NCI-H82 treated with DMSO at 0.1 percent for 48 hours (cell line): ENCODE results near the gene RPN2.

ENCODE experiments used
- DNase-seq: peaks from one replicate; lab custom pipeline; 2025; ENCODE audit not compliant: unreplicated experiment; lab: John Stamatoyannopoulos, UW

The RPN2 gene

GRCh38 chr20:37262505-37262904 is 83.4 kb downstream of the RPN2 start:
- DNase-seq = no peak

DNA sequence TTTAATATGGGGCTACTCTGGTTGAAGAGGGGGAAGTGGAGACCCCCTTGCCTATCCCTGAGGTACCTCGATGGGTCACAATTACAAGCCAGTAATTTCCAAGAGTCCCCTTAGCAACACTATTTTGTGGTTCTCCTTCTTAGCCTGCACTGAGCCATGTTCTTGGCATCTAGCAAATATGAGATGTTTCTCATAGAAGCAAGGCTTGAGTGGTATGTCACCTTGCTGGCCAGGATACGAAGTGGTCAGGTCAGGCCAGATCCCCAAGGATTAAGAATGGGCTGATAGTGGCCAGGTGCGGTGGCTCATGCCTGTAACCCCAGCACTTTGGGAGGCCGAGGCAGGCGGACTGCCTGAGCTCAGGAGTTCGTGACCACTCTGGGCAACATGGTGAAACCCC is 84.6 kb downstream of the RPN2 start:
- no peak for DNase-seq

GRCh38 chr20:37265152-37265551 is 86.0 kb downstream of the RPN2 start:
- DNase-seq = no peak

DNA sequence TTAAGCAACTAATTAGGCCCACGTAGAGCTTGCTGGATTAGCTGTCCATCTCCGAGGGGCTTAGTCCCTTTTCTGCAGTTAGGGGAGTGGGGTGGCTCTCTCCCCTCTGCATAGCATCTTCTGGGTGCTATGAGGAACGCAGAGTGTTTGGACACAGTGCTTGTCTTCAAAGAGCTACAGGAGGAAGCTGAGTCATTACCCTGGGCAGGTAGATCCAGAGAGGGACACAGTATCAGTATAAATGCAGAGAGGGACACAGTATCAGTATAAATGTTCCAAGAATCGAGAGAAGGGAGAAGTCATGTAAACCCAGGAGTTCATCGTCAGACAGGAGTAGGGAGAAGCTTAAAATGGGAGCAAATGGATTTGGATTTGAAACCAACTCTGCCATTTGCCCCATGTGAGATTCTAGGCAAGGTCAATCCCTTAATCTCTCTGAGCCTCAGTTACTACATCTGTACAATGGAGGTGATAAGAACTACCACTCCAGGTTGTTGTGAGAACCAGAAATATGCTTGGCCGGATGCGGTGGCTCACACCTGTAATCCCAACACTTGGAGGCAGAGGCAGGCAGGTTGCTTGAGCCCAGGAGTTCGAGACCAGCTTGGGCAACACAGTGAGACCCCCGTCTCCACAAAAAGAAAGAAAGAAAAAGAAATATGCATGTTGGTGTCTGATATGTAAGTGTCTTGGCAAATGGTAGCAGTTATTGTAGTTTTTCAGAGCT is 88.0 kb downstream of the RPN2 start:
- no peak for DNase-seq

- no peak for DNase-seq
Observed at GRCh38 chr20:37267667-37268313, 88.7 kb downstream of the RPN2 start.

DNA sequence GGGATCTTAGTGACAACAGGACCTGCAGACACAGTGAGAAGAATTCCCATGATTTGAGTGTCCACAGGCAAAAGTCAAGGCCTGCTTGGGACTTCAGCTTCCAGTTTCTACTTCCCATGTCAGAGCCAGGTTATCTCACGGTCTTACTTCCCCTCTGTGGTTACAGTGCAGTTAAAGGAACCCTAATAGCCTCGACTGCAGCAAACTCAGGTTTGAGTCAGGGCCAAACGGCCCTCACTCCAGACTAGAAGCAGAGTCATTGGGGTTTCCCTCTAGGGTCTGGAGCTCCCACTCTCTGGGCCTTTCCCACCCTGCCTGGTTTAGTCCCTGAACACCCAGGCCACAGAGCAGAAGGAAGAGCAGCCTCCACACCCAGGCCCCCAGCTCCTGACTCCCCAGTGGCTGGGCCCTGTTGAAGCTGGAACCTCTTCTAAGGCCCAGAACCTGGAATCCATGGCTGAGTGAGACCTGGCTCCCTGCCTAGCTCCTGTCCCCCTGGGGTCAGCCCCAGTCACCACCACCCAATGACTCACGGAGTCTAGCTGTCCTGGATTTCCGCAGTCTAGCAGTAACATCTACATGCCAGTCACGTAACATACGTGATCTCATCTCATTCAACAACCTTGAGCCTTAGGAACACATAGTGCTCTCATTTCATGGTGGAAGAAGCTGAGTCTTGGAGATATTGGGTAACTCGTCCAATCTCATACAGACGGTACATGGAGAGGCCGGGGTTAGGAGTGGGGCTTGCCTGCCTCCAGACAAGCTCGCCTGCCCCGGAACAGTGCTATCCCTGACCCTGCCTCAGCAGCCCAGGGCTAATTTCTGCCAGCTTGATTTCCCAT is 91.7 kb downstream of the RPN2 start:
- no peak for DNase-seq

DNA sequence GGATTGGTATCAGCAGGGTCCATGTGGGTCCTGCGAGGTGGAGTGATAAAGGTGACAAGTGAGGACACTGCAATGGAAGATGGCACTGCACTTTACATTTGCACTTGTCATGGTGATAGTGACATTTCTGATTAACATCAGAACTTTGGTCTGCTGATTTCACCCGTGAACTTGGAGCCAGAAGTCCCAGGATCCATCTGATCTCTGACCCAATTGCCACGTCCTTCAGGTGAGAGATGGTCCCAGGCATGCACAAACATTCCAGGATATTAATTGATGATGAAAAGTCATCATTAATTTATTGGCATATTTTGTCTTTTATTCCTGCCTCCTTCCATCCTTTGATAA is 92.3 kb downstream of the RPN2 start:
- no peak for DNase-seq

- no peak for DNase-seq
Observed at GRCh38 chr20:37273988-37274387, 94.9 kb downstream of the RPN2 start.

- no peak for DNase-seq
Observed at GRCh38 chr20:37274851-37275524, 95.9 kb downstream of the RPN2 start.

GRCh38 chr20:37276494-37277252 is 97.5 kb downstream of the RPN2 start:
- no peak for DNase-seq

DNA sequence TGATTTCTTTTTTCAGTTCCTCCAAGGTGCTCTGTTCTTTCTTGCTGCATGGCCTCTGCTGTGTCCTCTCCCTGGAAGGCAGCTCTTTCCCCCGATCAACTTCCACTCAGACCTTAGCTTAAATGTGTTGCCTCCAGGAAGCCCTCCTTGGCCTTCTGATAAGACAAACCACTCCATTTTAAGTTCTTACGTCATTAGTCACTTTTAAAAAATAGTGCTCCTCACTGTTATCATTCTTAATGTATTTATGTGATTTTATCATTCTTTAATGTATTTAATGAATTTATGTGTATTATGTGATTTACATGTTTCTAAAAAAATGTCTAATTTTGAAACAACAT is 98.1 kb downstream of the RPN2 start:
- no peak for DNase-seq

DNA sequence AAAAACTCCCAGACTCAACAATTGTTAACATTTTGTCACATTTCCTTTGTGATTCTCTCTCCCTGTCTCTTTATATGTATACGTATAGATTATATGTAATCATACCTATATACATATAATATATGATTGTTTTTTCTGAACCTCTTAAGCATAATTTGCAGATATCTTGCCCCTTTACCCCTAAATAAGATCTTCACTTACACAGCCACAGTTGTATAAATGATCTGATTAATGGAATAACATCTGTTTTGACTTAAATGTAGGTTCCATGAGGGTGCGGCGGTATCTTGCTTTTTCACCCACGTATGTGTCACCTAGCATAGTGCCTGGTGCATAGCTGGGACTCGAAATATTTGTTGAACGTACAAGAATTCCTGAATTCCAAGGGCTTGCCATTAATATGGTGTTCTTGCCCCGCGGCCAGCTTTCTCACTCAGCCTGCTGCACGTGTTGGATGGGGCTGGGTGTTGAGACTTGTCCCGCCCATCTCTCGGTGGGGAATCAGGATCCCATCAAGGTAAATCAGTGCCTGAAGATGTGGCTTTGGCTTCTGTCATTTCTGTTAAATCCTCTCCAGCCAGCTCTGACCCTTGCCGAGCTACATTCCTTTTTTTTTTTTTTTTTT is 99.9 kb downstream of the RPN2 start:
- DNase-seq = no peak

DNA sequence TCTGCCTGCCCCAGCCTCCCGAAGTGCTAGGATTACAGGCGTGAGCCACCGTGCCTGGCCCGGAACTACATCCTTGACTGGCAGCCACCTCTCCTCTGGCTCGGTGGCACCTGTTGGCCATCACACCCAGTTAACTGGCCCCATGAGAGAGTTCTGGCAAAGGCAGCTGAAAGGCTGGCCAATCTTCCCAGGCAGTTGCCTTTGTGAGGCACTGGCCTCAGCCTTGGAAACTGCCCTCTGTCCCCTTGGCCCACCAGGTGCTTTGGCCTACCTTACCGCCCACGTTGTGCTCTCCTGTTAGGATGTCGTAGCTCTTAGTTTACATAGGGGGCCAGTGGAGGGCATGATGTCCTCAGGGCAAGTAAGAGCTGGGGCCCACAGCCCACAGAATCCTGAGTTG is 100.7 kb downstream of the RPN2 start:
- DNase-seq = no peak

GRCh38 chr20:37280403-37280802 is 101.3 kb downstream of the RPN2 start:
- DNase-seq = no peak

- DNase-seq = no peak
Observed at GRCh38 chr20:37282556-37282955, 103.4 kb downstream of the RPN2 start.

DNA sequence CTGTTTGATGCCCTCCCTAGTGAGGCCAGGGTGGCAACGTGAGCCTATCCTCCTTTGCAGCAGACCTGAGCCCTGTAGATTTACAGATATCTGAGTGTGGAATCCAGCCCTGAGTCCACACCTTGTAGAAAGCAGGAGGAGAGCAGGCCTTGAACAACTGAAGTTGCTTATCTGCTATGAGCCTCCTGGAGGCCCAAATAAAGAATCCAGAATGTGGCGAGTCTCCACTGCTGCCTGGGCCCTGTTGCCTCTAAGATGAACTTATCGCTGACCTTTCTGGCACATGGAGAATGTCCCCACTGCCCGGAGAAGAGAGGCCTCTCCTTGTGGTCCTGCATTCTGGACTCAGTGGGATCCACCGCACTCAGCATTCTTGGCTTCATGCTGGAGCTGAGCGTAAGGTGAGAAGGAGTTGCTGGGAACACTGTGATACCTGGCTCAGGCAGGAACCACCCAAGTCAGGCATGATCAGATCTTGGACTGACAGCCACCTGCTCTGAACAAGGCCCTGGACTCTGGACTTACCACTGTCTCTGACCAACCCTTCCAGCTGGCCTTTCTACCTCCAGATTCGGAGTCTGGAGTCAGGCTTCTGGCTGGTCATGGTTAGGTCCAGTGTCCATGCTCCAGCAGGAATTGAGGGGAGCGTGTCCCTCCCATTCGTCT is 104.5 kb downstream of the RPN2 start:
- no peak for DNase-seq

DNA sequence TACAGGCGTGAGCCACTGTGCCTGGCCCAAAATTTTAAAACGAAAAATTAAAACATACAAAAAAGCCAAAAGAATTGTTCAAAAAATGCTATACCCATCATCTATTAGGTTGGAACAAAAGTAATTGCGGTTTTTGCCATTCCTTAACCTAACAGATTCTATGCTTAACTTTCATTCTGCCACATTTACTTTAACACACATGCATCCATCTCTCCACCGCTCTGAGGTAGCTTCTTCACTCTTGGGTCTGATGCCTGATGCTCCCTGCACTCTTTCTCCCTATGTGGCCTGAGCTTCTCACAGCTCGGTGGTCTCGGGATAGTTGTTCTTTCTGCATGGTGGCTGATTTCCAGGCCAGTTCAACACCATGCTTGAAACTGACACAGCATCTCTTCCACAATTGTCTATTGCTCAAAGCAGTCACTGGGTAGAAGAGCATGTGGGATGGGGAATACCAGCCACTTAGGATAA is 105.6 kb downstream of the RPN2 start:
- DNase-seq = no peak

- no peak for DNase-seq
Observed at GRCh38 chr20:37285664-37286374, 106.7 kb downstream of the RPN2 start.

- DNase-seq = no peak
Observed at GRCh38 chr20:37288091-37288490, 109.0 kb downstream of the RPN2 start.
